ENCODE data around the gene CLPTM1.

GRCh38 chr19:44960906-44961728 is 5.9 kb downstream of the CLPTM1 start:
- no peak for TF ChIP-seq CTCF (IDR thresholded peaks at IDR 0.05)
- no peak for TF ChIP-seq POLR2A (IDR thresholded peaks at IDR 0.05)
- TF ChIP-seq EP300 (IDR thresholded peaks at IDR 0.05): no peak
- TF ChIP-seq POLR2AphosphoS5 (IDR thresholded peaks at IDR 0.05): no peak

Measured in suprapubic skin (tissue), 4 donors.